HG03520 (cell line): Measurements from ENCODE around the gene NNT.
A peak's percentile ranks its signal among the peaks of the same experiment; 100 is the strongest.

Experiments used
- ATAC-seq: cut with Tn5 transposase; IDR thresholded peaks from one replicate; pipeline ENCODE4 v1.9.1; 2021; ENCODE audit warnings: mild to moderate bottlenecking, moderate library complexity; ENCODE audit not compliant: unreplicated experiment

Gene NNT

DNA sequence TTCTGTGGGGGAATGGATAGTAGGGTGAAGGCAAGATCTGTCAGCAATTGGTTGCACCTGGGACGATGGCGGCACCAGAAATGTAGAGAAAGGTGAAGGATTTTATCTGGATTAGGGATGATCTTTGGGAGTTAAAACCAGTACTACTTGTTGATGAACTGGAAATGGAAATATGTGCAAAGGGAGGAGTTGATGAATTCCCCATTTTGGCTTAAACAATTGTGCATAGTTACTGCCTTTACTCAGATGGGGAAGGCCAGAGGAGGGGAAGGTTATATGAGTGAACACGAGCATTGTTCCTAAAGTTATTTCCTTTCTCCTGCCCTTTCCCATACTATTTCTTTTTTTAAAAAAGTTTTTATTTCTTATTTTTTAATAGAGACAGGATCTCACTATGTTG is 19.1 kb downstream of the NNT start:
- no peak for ATAC-seq

DNA sequence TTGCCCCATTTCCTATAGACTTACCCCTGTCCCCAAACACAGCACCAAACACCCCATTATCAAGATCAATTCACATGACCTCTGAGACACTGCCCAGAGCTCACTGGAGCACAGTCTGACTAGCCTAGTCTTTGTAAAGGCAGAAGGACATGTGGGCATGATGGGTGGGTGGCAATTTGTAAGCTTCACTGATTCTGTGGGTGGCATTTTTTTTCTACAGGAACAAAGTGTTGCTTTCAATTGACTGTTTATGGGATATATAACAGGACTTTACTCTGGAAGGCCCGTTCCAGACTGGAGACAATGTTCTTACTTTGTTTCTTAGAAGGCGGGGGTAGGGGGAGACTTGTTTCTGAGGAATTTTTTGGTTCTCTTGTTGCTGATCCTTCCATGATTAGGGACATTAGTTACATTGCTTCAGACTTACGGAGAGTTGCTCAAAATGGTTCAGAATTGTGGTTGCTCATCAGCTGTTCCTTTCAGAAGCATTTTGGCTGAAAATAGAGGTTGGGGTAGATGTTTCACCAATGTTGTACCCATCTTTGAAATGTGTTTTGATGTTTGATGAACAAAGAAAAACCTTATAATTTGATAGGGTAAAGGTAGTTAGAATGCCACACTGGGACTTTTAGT is 20.2 kb downstream of the NNT start:
- no peak for ATAC-seq

GRCh38 chr5:43627028-43627427 is 24.0 kb downstream of the NNT start:
- ATAC-seq, result no peak

- peak; percentile 93 for ATAC-seq
Observed at GRCh38 chr5:43631182-43631910, 28.4 kb downstream of the NNT start.

DNA sequence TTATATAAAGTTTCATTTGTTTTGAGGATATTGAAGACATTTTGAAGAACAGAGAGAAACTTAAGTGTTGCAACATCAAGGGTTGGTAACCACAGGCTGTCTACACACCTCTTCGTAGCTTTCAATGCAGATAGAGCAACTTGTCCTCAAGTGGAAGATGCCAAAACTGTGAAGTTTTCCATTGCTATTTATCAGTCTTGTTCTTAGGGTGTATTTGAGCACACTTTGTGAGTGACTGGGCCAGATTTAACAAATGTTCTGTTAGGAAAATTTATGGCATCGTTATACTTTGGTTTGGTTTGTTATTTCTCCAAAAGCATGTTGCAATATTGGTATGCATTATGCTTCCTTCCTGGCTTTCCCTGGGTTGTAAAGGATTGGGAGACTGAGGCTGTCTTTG is 31.6 kb downstream of the NNT start:
- ATAC-seq, result no peak

DNA sequence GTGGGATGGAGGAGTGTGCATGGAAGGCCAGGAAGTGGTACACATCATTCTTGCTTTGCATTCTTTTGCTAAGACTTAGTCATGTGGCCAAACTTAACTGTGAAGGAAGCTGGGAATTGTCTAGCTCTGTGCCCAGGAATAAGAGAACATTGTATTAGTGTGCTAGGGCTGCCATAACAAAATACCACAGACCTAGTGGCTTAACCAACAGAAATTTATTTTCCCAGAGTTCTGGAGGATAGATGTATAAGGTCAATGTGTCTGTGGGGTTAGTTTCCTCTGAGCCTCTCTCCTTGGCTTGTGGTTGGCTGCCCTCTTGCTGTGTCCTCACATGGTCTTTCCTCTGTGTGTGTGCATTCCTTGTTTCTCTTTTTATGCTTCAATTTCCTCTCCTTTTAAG is 32.4 kb downstream of the NNT start:
- ATAC-seq, result no peak

GRCh38 chr5:43636076-43636475 is 33.1 kb downstream of the NNT start:
- no peak for ATAC-seq

GRCh38 chr5:43637416-43637815 is 34.4 kb downstream of the NNT start:
- no peak for ATAC-seq

DNA sequence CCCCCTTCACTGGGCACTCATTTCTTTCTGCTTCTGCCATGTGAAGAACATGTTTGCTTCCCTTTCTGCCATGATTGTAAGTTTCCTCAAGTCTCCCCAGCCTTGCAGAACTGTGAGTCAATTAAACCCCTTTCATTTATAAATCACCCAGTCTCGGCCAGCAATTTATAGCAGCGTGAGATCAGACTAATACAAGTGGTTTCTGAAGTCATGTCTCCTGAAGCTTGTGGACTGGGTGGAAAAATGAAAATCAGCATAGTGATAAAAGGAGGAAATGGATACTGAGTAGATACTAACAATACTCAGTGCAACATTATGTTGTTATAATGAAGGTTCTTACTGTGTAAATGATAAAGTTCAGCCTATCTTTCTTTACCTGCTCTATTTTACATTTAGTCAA is 35.1 kb downstream of the NNT start:
- ATAC-seq, result no peak

GRCh38 chr5:43638546-43638945 is 35.6 kb downstream of the NNT start:
- no peak for ATAC-seq

- ATAC-seq, result no peak
Observed at GRCh38 chr5:43639566-43639965, 36.6 kb downstream of the NNT start.

DNA sequence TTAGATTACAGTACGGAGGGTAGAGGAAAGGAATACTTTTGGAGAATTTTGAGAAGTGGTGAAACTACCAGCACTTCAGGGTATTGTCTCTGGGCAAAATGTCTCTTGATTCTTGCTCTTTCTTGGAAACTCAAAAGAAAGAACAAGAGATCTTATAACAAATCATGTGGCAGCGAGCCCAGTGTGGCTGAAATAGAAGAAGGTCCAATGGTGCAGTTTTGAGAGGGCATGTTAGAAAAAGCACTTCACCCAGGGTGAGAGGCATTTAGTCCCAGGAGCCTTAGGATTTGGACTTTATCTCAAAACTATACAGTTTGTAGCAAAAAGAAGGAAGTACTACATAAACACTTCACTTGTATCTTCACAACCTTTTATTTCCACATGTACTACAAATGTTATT is 39.4 kb downstream of the NNT start:
- ATAC-seq, result no peak

GRCh38 chr5:43643327-43643726 is 40.3 kb downstream of the NNT start:
- no peak for ATAC-seq

- no peak for ATAC-seq
Observed at GRCh38 chr5:43643750-43644149, 40.8 kb downstream of the NNT start.

- ATAC-seq, result no peak
Observed at GRCh38 chr5:43646992-43647391, 44.0 kb downstream of the NNT start.

- ATAC-seq, result no peak
Observed at GRCh38 chr5:43647789-43648188, 44.8 kb downstream of the NNT start.

DNA sequence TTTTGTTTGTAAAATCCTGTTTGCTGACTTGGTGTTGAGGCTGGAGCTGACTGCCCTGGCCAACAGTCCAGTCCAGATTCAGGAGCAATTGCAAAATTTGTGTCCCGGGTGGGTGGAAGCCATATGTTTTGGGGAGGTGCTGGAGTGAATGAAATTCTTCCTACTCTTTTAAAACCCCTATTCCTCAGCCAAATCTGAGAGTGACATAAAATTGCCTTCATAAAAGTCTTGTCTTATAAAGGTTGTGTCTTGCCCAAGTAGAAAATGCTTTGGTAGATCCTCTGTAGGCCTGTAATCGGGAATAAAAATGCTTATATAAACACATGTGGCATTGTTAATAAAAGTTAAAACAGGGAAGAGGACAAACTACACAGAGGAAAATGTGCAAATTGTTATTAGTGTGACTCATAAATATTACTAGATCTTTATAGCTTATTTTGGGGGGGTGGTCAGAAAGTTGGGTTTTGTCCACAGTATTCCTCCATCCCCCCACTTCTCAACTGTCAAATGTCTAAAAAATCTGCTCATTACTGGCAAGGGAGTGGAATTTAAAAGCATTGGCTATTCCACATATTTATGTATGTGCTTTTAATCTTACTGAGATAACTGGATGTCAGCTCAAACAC is 45.6 kb downstream of the NNT start:
- no peak for ATAC-seq

DNA sequence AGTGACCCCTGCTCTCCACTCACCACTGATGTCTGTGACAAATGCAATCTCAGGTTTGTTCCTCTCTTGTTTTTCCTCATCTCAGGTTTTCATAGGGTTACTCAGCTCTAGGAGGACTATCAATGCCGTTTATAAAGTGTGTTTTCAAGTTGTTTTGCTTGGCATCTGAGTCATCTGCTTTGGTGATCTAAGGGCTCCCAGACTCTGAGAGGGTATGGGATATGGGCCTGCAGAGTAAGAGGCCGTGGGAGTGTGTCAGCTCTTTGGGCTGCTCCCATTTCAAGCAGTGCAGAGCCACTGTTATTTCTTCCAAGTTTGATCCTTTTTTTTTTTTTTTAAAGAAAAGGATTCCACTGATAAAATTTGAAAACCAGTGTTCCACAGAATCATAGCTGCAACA is 46.3 kb downstream of the NNT start:
- no peak for ATAC-seq

- no peak for ATAC-seq
Observed at GRCh38 chr5:43652537-43653302, 49.7 kb downstream of the NNT start.

DNA sequence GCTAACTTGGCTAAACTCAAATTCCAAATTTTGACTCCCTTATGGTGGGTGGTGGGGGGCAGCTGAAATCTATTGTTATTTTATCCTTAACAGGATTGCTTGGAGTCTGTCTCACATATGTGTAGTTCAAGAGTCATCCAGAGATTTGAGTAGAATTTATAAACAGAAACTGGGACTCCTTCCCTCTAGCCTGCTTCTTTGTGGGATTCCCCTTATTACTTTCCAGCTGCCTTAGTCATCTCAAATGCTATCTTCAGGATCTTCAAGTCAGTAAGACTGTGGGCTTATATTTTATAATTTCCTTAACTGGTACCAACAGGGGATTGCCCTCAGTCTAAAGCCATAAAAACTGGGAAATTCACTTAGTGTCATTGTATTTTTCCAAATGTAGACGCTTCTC is 55.5 kb downstream of the NNT start:
- ATAC-seq, result no peak

GRCh38 chr5:43659075-43659474 is 56.1 kb downstream of the NNT start:
- no peak for ATAC-seq

GRCh38 chr5:43661102-43661501 is 58.1 kb downstream of the NNT start:
- ATAC-seq, result no peak
